HEK293 (cell line): ENCODE data around the gene RLN1.

ENCODE experiments used
- ZEB2 ChIP-seq: fragments of 450-650 bp; formaldehyde crosslinking; IDR thresholded peaks from 2 replicates; pipeline ENCODE4 v1.5.1; 2016; ENCODE audit warnings: missing biosample characterization, missing genetic modification characterization
- ZNF274 ChIP-seq, 2 experiments: fragments of 200-500 bp in 1 of 2; fragments of 450-650 bp in 1 of 2; sonication (Bioruptor generic) in 1 of 2; formaldehyde crosslinking in 1 of 2; IDR thresholded peaks; 2 replicates each; pipeline versions ENCODE4 v1.5.1 to v1.6.1; 2014 to 2016; ENCODE audit warnings: borderline replicate concordance in 1 of 2, inconsistent platforms in 1 of 2, low read length in 1 of 2, missing biosample characterization in 1 of 2, missing genetic modification characterization in 1 of 2
- ZNF449 ChIP-seq: fragments of 450-650 bp; formaldehyde crosslinking; IDR thresholded peaks from 2 replicates; pipeline ENCODE4 v1.5.1; 2017; ENCODE audit warnings: missing biosample characterization, mild to moderate bottlenecking, missing genetic modification characterization, moderate library complexity

GRCh38 chr9:5384436-5384835, 44.8 kb upstream of the RLN1 start:
- TF ChIP-seq ZEB2 (tag by site-specific recombination) (no peak), ZNF449 (no peak), ZNF274 (IDR thresholded peaks at IDR 0.05; ENCODE audit: low read length) (no peak), ZNF274 (tag by site-specific recombination; IDR thresholded peaks at IDR 0.05; ENCODE audit: borderline replicate concordance) (no peak)
